DND-41 (cell line): ENCODE results near the gene FAF1.

Source experiments
- CTCF ChIP-seq: IDR thresholded peaks from 2 replicates; pipeline ENCODE4 v1.5.1; 2012; ENCODE audit warnings: borderline replicate concordance, low read length, moderate library complexity, mild to moderate bottlenecking; ENCODE audit not compliant: poor library complexity, severe bottlenecking; ENCODE audit errors: extremely low read depth
- EZH2 ChIP-seq: IDR thresholded peaks from 3 replicates; pipeline ENCODE4 v1.6.1; 2012; ENCODE audit warnings: borderline replicate concordance, low read depth, mild to moderate bottlenecking, moderate library complexity, low read length, inconsistent platforms; ENCODE audit not compliant: severe bottlenecking

DNA sequence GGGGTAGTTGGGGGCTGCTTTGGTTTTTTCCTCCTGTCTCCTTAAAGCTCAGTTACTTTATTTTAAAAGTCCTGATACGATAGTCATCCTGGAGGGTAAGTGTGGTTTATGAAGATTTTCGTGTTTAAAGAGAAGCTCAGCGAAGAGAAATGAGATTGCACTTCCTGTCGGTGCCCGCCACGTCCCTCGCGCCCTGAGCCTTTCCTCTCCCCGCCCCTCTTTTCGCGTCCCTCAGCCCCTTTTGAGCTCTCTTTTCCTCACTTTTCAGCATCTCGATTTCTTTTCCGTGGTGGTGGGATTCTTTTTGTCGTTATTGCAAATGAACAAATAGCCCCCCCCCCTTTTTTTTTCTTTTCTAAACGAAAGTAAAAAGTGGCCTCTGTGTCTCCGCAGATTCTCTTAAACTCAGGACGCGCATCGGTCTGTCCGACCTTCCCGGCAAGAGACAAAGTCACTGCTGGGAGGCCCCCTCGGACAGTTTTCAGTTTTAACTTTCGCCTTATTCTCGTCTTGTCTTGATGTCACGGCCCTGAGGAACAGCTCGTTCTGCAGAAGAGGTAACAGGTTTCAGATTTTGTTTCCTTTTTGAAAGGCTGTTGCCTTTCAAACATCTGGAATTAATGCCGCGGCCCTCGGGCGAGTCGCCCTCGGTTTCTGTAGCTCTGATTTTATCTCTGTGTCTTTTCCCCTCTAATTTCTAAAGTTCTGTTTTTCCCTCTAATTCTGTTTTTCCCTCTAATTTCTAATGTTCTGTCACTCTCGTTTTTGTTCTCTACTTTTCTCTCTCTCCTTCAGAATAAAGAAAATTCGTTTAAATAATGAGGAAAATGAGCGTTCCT is 535.8 kb downstream of the FAF1 start:
- TF ChIP-seq CTCF (no peak), EZH2 (no peak)
